AG04449 (cell line): ENCODE measurements around the gene ZBP1.

Experiments
- CTCF ChIA-PET: fragments of 350-600 bp; formaldehyde crosslinking; extraction: SDS; loops from one replicate; lab custom pipeline; 2021; ENCODE audit warnings: antibody characterized with exemption; lab: Yijun Ruan, JAX
- POLR2A ChIA-PET: fragments of 400-600, 350-600 bp; formaldehyde crosslinking; extraction: SDS; loops from one replicate; lab custom pipeline; 2020; ENCODE audit warnings: antibody characterized with exemption, inconsistent platforms; lab: Yijun Ruan, JAX
- DNase-seq: peaks from one replicate; pipeline ENCODE4 v3.0.0-alpha.2; 2010; ENCODE audit warnings: low read depth, low spot score
- H3K4me3 ChIP-seq: 2 replicates; pipeline ENCODE4 v1.5.1; 2011; ENCODE audit warnings: low read depth, mild to moderate bottlenecking, control low read depth, low read length
- TF ChIP-seq, protein P1 (sequence below): IDR thresholded peaks from one replicate; pipeline ENCODE4 v1.5.1; 2011; ENCODE audit warnings: mild to moderate bottlenecking, moderate library complexity, low read length, control low read depth, inconsistent platforms; ENCODE audit not compliant: insufficient read depth; ENCODE audit errors: missing control alignments

The ZBP1 gene

DNA sequence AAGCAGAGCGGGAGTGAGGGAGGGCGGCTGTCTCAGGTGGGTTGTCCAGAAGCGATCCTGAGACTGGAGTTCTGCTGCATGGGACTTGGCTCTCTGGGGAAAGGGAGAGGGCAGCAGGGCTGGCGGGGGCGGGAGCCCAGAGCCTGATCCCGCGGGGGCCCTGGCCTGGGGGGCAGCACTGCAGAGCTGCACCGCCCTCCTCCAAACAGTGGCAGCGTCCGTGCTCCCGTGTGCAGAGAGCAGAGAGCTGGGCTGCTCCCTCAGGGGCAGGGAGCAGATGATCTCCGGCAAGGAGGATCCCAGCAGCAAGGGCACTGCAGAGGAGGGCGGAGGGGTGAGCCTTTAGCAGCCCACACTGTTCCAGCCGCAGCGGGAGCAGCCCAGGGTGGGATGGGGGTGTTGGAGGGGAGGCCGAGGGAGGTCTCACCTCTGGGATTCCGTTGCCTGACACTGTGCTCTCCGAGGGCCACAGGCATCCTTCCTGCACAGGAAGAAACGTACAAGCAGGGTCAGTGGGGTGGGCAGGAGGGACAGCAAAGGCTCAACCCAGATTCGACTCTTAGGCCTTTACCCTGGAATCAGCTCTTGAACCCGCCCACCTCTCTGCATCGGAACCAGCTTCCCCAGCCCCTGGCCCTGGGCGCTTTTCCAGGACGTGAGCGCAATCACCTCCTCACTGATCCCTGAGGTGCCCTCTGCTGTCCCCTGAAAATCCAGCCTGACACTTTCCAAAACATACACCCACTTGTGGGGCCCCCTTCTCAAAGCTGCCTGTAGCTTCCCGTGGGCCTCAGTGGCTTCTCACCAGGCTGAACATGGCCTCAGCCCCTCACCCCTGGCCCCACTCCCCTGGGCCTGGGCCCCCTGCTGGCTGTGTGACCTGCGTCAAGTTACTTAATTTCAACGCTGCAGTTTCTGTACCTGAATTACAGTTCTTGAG lies 32.6 kb upstream of the ZBP1 start:
- ChIA-PET POLR2A (no interaction called here), CTCF (interaction anchor here (0.9 to 5.4 kb wide), 11 partner anchors 12 to 534 kb away, joined by 3 to 59 read pairs (median 4); no protein-coding TSS in a partner anchor)
- no peak for DNase-seq
- TF ChIP-seq, protein P1, sequence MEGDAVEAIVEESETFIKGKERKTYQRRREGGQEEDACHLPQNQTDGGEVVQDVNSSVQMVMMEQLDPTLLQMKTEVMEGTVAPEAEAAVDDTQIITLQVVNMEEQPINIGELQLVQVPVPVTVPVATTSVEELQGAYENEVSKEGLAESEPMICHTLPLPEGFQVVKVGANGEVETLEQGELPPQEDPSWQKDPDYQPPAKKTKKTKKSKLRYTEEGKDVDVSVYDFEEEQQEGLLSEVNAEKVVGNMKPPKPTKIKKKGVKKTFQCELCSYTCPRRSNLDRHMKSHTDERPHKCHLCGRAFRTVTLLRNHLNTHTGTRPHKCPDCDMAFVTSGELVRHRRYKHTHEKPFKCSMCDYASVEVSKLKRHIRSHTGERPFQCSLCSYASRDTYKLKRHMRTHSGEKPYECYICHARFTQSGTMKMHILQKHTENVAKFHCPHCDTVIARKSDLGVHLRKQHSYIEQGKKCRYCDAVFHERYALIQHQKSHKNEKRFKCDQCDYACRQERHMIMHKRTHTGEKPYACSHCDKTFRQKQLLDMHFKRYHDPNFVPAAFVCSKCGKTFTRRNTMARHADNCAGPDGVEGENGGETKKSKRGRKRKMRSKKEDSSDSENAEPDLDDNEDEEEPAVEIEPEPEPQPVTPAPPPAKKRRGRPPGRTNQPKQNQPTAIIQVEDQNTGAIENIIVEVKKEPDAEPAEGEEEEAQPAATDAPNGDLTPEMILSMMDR, result no peak
- no peak overlapping the region for H3K4me3 ChIP-seq

GRCh38 chr20:57651881-57652605 lies 31.8 kb upstream of the ZBP1 start:
- CTCF ChIA-PET, result interaction anchor here (0.6 to 5.4 kb wide), 5 partner anchors 407 to 526 kb away, joined by 3 to 59 read pairs (median 5); no protein-coding TSS in a partner anchor

GRCh38 chr20:57650756-57651483 lies 30.7 kb upstream of the ZBP1 start:
- DNase-seq, result no peak
- CTCF ChIA-PET, result interaction anchor here (0.6 to 1.4 kb wide), 6 partner anchors 408 to 559 kb away, joined by 3 to 6 read pairs (median 4); no protein-coding TSS in a partner anchor
- POLR2A ChIA-PET, result no interaction called here
- TF ChIP-seq, protein P1, result no peak
- no peak overlapping the region for H3K4me3 ChIP-seq

More at GRCh38 chr20:57651881-57652605, 31.8 kb upstream of the ZBP1 start:
- POLR2A ChIA-PET, result no interaction called here
- TF ChIP-seq, protein P1, result no peak
- DNase-seq, result no peak
- H3K4me3 ChIP-seq, result no peak overlapping the region

DNA sequence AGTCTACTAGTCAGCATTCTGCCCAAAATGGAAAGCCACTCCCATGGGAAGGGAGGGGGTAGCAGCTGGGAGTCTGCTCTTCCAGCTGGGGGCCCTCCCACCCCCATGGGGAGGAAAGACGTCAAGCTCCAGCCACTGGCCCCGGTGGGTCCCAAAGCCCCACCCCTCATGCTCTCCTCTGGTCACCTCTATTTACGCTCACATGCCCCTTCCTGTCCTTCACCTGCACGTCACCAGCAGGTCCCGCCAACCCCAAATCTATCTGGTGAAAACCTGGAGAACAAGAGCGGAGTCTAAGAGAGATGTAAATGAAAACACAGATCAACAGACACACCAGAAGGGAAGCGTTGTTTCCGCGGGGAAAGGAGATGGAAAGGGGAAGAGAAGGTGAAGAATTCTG lies 30.0 kb upstream of the ZBP1 start:
- no peak overlapping the region for H3K4me3 ChIP-seq
- no peak for DNase-seq
- TF ChIP-seq, protein P1, result no peak
- CTCF ChIA-PET, result interaction anchor here (1.0 to 1.5 kb wide), 3 partner anchors 437 to 560 kb away, joined by 3 to 7 read pairs (median 4); no protein-coding TSS in a partner anchor
- POLR2A ChIA-PET, result no interaction called here

GRCh38 chr20:57649617-57650015 lies 29.4 kb upstream of the ZBP1 start:
- no peak overlapping the region for H3K4me3 ChIP-seq
- DNase-seq, result no peak
- ChIA-PET POLR2A (no interaction called here), CTCF (interaction anchor here (1.0 to 1.7 kb wide), 4 partner anchors 10 to 561 kb away, joined by 3 to 7 read pairs (median 5); no protein-coding TSS in a partner anchor)
- TF ChIP-seq, protein P1, result no peak
